ENCODE measurements around the gene POLA2. TPM values are rescaled to one million over a fixed set of nuclear protein-coding genes. Genes with fewer than 3 reads are reported as not detected.

The POLA2 gene
- polyA plus RNA-seq, 3 donors, result 4.0 to 8.3 (median 5.2) TPM

DNA sequence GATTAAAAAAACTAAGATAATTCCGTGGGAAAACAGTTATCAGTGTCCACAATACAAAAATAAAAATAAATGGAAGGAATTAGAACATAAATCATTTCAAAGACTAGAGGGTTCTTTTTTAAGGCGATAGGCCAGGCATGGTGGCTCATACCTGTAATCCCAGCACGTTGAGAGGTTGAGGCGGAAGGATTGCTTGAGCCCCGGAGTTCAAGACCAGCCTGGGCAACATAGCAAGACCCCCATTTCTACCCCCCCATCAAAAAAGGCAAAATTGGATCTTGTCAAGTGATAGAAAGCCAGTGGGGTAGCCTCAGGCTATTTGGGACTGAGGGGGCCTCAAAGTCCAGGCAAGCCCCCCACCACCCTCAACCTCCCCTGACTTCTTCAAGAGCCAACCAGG is 20.6 kb upstream of the POLA2 start:
- no peak overlapping the region for H3K27ac ChIP-seq (ENCODE audit: low read depth in 1 of 2, low read length in 2 of 2)
- H2AFZ ChIP-seq (ENCODE audit: insufficient read depth, low read depth, low read length, poor library complexity, severe bottlenecking), result no peak overlapping the region
- WGBS (ENCODE audit: insufficient coverage), result no CpG with 5 or more reads among the region's 5 CpGs
- Mint-ChIP-seq H3K4me1 (no peaks in the 10 kb centered on the region), H3K36me3 (peaks cover 0 to 3% of the 10 kb centered on the region in 2 donors), H3K9me3 (peaks cover 7 to 18% (median 13%) of the 10 kb centered on the region in 7 donors), H3K4me3 (no peak overlapping the region), H3K27me3 (ENCODE audit: low read depth in 3 of 3) (peaks cover 1 to 6% (median 6%) of the 10 kb centered on the region in 3 donors), H3K27ac (no peak overlapping the region)
- H3K9me3 ChIP-seq (replicated peaks in 1 of 2; ENCODE audit: control insufficient read depth in 1 of 2, insufficient read depth in 1 of 2, low read length in 2 of 2), result peaks cover 18% of the 10 kb centered on the region in 2 donors
- no peaks in the 10 kb centered on the region for H3K36me3 ChIP-seq (replicated peaks in 1 of 2; ENCODE audit: control insufficient read depth in 1 of 2, insufficient read depth in 2 of 2, low read length in 2 of 2)
- no peaks in the 10 kb centered on the region for H4K20me1 ChIP-seq (ENCODE audit: insufficient read depth, low read length)
- H3K9ac ChIP-seq (ENCODE audit: insufficient read depth, low read length, poor library complexity, severe bottlenecking), result no peak overlapping the region
- H3K27me3 ChIP-seq (ENCODE audit: control insufficient read depth in 2 of 2, insufficient read depth in 2 of 2, low read length in 2 of 2), result no peaks in the 10 kb centered on the region
- no peaks in the 10 kb centered on the region for H3K4me1 ChIP-seq (ENCODE audit: control insufficient read depth in 1 of 2, insufficient read depth in 2 of 2, low read length in 2 of 2)
- H3K79me2 ChIP-seq (ENCODE audit: insufficient read depth, low read length), result no peaks in the 10 kb centered on the region
- no peak for DNase-seq
- intact Hi-C loops (cut with micrococcal nuclease), result no loop called here
- TF ChIP-seq, protein P1, sequence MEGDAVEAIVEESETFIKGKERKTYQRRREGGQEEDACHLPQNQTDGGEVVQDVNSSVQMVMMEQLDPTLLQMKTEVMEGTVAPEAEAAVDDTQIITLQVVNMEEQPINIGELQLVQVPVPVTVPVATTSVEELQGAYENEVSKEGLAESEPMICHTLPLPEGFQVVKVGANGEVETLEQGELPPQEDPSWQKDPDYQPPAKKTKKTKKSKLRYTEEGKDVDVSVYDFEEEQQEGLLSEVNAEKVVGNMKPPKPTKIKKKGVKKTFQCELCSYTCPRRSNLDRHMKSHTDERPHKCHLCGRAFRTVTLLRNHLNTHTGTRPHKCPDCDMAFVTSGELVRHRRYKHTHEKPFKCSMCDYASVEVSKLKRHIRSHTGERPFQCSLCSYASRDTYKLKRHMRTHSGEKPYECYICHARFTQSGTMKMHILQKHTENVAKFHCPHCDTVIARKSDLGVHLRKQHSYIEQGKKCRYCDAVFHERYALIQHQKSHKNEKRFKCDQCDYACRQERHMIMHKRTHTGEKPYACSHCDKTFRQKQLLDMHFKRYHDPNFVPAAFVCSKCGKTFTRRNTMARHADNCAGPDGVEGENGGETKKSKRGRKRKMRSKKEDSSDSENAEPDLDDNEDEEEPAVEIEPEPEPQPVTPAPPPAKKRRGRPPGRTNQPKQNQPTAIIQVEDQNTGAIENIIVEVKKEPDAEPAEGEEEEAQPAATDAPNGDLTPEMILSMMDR (IDR thresholded peaks at IDR 0.05), result no peak
- no peak overlapping the region for H3K4me3 ChIP-seq (replicated peaks in 1 of 3; ENCODE audit: low read depth in 2 of 3, low read length in 3 of 3)
- H3K4me2 ChIP-seq (replicated peaks; ENCODE audit: extremely low read depth, low read length, poor library complexity, severe bottlenecking), result no peak overlapping the region

DNA sequence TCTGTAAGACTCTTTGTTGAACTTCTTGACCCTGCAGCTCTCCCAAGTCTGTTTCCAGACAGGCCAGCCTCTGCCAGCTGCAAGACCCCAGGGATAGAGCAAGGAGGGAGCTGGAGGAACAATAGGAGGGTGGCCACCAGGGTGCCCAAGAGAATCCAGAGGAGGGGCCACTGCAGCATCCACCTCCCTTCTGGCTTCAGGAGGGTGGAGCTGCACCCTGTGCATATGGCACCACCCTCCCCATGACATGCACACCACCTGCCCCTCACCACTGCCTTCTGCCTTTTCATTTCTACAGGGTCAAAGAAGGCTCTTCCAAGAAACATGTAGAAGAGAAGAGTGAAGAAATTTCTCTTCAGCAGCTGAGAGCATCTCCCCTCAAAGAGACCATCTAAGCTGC is 20.1 kb upstream of the POLA2 start:
- Histone ChIP-seq H3K9ac (ENCODE audit: insufficient read depth, low read length, poor library complexity, severe bottlenecking) (no peak overlapping the region), H2AFZ (ENCODE audit: insufficient read depth, low read depth, low read length, poor library complexity, severe bottlenecking) (no peak overlapping the region), H3K4me3 (replicated peaks in 1 of 3; ENCODE audit: low read depth in 2 of 3, low read length in 3 of 3) (no peak overlapping the region), H4K20me1 (ENCODE audit: insufficient read depth, low read length) (no peaks in the 10 kb centered on the region), H3K27me3 (ENCODE audit: control insufficient read depth in 2 of 2, insufficient read depth in 2 of 2, low read length in 2 of 2) (no peaks in the 10 kb centered on the region), H3K4me1 (ENCODE audit: control insufficient read depth in 1 of 2, insufficient read depth in 2 of 2, low read length in 2 of 2) (no peaks in the 10 kb centered on the region), H3K9me3 (replicated peaks in 1 of 2; ENCODE audit: control insufficient read depth in 1 of 2, insufficient read depth in 1 of 2, low read length in 2 of 2) (peaks cover 18% of the 10 kb centered on the region in 2 donors), H3K36me3 (replicated peaks in 1 of 2; ENCODE audit: control insufficient read depth in 1 of 2, insufficient read depth in 2 of 2, low read length in 2 of 2) (no peaks in the 10 kb centered on the region), H3K27ac (ENCODE audit: low read depth in 1 of 2, low read length in 2 of 2) (no peak overlapping the region), H3K4me2 (replicated peaks; ENCODE audit: extremely low read depth, low read length, poor library complexity, severe bottlenecking) (no peak overlapping the region), H3K79me2 (ENCODE audit: insufficient read depth, low read length) (no peaks in the 10 kb centered on the region)
- peaks cover 0 to 3% of the 10 kb centered on the region in 2 donors for H3K36me3 Mint-ChIP-seq
- intact Hi-C loops (cut with micrococcal nuclease), result no loop called here
- no peak for DNase-seq
- TF ChIP-seq, protein P1 (IDR thresholded peaks at IDR 0.05), result no peak
- H3K27ac Mint-ChIP-seq, result no peak overlapping the region
- peaks cover 1 to 6% (median 6%) of the 10 kb centered on the region in 3 donors for H3K27me3 Mint-ChIP-seq (ENCODE audit: low read depth in 3 of 3)
- H3K4me3 Mint-ChIP-seq, result no peak overlapping the region
- H3K9me3 Mint-ChIP-seq, result peaks cover 7 to 18% (median 13%) of the 10 kb centered on the region in 7 donors
- H3K4me1 Mint-ChIP-seq, result no peaks in the 10 kb centered on the region
